HepG2 (cell line): Measurements from ENCODE around the gene STAT6. TPM values are rescaled to one million over a fixed set of nuclear protein-coding genes. Genes with fewer than 3 reads are reported as not detected.

Experiments
- ATAC-seq: fragments of 200-7000 bp; cut with Tn5 transposase; 3 replicates; pipeline ENCODE4 v1.9.1; 2020; ENCODE audit warnings: mild to moderate bottlenecking, moderate library complexity
- BruUV-seq: library from RNA; stranded (reverse); fragments of 400-500 nt; replicated peaks from 2 replicates; lab custom pipeline; 2021; lab: Mats Ljungman, UMichigan
- CTCF ChIA-PET: fragments of 300-600 bp; formaldehyde crosslinking; extraction: SDS; loops from one replicate; lab custom pipeline; 2021; ENCODE audit warnings: low total read pairs, inconsistent platforms, low intra/inter-chr PET ratio; lab: Yijun Ruan, JAX
- POLR2A ChIA-PET: fragments of 350-600 bp; sonication (Branson Sonifier 250); formaldehyde crosslinking; loops from one replicate; lab custom pipeline; 2020; ENCODE audit warnings: antibody characterized with exemption, inconsistent platforms; lab: Yijun Ruan, JAX
- DNase-seq: peaks from one replicate; pipeline ENCODE4 v3.0.0-alpha.2; 2015; ENCODE audit warnings: low spot score
- FAIRE-seq: peaks from 3 replicates; lab custom pipeline; 2011; peaks lifted over from hg19 to GRCh38; lab: Jason Lieb, UNC
- H2AFZ ChIP-seq: one replicate; pipeline ENCODE4 v1.6.1; 2011; ENCODE audit warnings: low read length, inconsistent platforms
- H3K27ac ChIP-seq: fragments of 300-600 bp; 3 replicates; pipeline ENCODE4 v1.8.0; 2011; ENCODE audit warnings: mixed run types, mild to moderate bottlenecking, mixed read lengths, low read length, inconsistent platforms; ENCODE audit not compliant: insufficient read depth; ENCODE audit errors: extremely low read length
- H3K27me3 ChIP-seq, 2 experiments: fragments of 200-600 bp in 1 of 2; 2 replicates in 1 of 2; 3 replicates in 1 of 2; pipeline versions ENCODE4 v1.6.0 to v1.8.0; 2011; ENCODE audit warnings: low read length in 2 of 2, mild to moderate bottlenecking in 2 of 2, moderate library complexity in 2 of 2, inconsistent platforms in 1 of 2; ENCODE audit not compliant: insufficient read depth in 2 of 2, control insufficient read depth in 1 of 2
- H3K36me3 ChIP-seq, 2 experiments: fragments of 200-600 bp in 1 of 2; replicated peaks in 1 of 2; 2 replicates in 1 of 2; 3 replicates in 1 of 2; pipeline versions ENCODE4 v1.5.1 to v1.8.0; 2011; ENCODE audit warnings: low read length in 2 of 2, inconsistent platforms in 1 of 2; ENCODE audit not compliant: insufficient read depth in 2 of 2, control insufficient read depth in 1 of 2
- H3K4me1 ChIP-seq: 2 replicates; pipeline ENCODE4 v1.5.1; 2012; ENCODE audit warnings: low read length, inconsistent platforms; ENCODE audit not compliant: insufficient read depth
- H3K4me2 ChIP-seq: 2 replicates; pipeline ENCODE4 v1.6.0; 2011; ENCODE audit warnings: low read depth, low read length, inconsistent platforms
- H3K4me3 ChIP-seq, 3 experiments: fragments of 200-600 bp in 1 of 3; sonication (generic), shearing (Covaris generic) in 1 of 3; replicated peaks in 1 of 3; 2 replicates each; pipeline ENCODE4 v1.5.1; 2011 to 2016; ENCODE audit warnings: low read length in 3 of 3, inconsistent platforms in 2 of 3, low read depth in 2 of 3, mild to moderate bottlenecking in 2 of 3, control low read depth in 1 of 3, mixed read lengths in 1 of 3; ENCODE audit not compliant: insufficient read depth in 1 of 3
- H3K79me2 ChIP-seq: one replicate; pipeline ENCODE4 v1.6.1; 2011; ENCODE audit warnings: low read length, inconsistent platforms; ENCODE audit not compliant: insufficient read depth
- H3K9ac ChIP-seq: 2 replicates; pipeline ENCODE4 v1.6.0; 2011; ENCODE audit warnings: mild to moderate bottlenecking, low read depth, low read length, inconsistent platforms; ENCODE audit not compliant: insufficient read depth
- H3K9me3 ChIP-seq: 2 replicates; pipeline ENCODE4 v1.5.1; 2012; ENCODE audit warnings: mild to moderate bottlenecking, low read length
- H4K20me1 ChIP-seq: 2 replicates; pipeline ENCODE4 v1.6.0; 2011; ENCODE audit warnings: inconsistent platforms, mild to moderate bottlenecking, low read length, moderate library complexity; ENCODE audit not compliant: insufficient read depth
- E2F2 ChIP-seq: sonication (generic); formaldehyde crosslinking; IDR thresholded peaks from 2 replicates; pipeline ENCODE4 v1.4.0; 2020; ENCODE audit warnings: missing genetic modification reagents, borderline replicate concordance
- KMT2B ChIP-seq: IDR thresholded peaks from 2 replicates; pipeline ENCODE4 v1.6.1; 2016; ENCODE audit warnings: missing genetic modification reagents, missing compliant biosample characterization
- MIER2 ChIP-seq: IDR thresholded peaks from 2 replicates; pipeline ENCODE4 v1.6.1; 2016; ENCODE audit warnings: missing biosample characterization, missing genetic modification reagents
- MLLT10 ChIP-seq: sonication (generic); formaldehyde crosslinking; IDR thresholded peaks from 2 replicates; pipeline ENCODE4 v1.4.0; 2020; ENCODE audit warnings: missing genetic modification reagents
- NFIC ChIP-seq: IDR thresholded peaks from 2 replicates; pipeline ENCODE4 v1.6.1; 2012; ENCODE audit warnings: mild to moderate bottlenecking, low read length, inconsistent platforms
- PHF8 ChIP-seq: sonication (generic); formaldehyde crosslinking; IDR thresholded peaks from 2 replicates; pipeline ENCODE4 v1.5.0; 2020; ENCODE audit warnings: missing genetic modification reagents
- RAD51 ChIP-seq: fragments of 450-650 bp; IDR thresholded peaks from 2 replicates; pipeline ENCODE4 v1.6.1; 2016; ENCODE audit warnings: borderline replicate concordance
- RARG ChIP-seq: sonication (generic); formaldehyde crosslinking; IDR thresholded peaks from 2 replicates; pipeline ENCODE4 v1.4.0; 2020; ENCODE audit warnings: low read depth, mild to moderate bottlenecking, missing genetic modification reagents
- YY1 ChIP-seq: IDR thresholded peaks from 2 replicates; pipeline ENCODE4 v1.6.1; 2011; ENCODE audit warnings: low read length, low read depth, moderate library complexity, mild to moderate bottlenecking; ENCODE audit not compliant: insufficient read depth, insufficient replicate concordance
- ZBTB20 ChIP-seq: sonication (generic); formaldehyde crosslinking; IDR thresholded peaks from 2 replicates; pipeline ENCODE4 v1.8.1; 2023; ENCODE audit warnings: missing genetic modification reagents, low read depth, mild to moderate bottlenecking, borderline replicate concordance
- ZBTB46 ChIP-seq: sonication (generic); formaldehyde crosslinking; IDR thresholded peaks from 2 replicates; pipeline ENCODE4 v1.4.0; 2020; ENCODE audit warnings: mild to moderate bottlenecking, missing genetic modification reagents, borderline replicate concordance
- ZMAT5 ChIP-seq: sonication (generic); formaldehyde crosslinking; IDR thresholded peaks from 2 replicates; pipeline ENCODE4 v1.5.0; 2020; ENCODE audit warnings: mild to moderate bottlenecking, low read depth, missing genetic modification reagents, borderline replicate concordance
- ZNF232 ChIP-seq: sonication (generic); formaldehyde crosslinking; IDR thresholded peaks from 2 replicates; pipeline ENCODE4 v1.4.0; 2020; ENCODE audit warnings: missing genetic modification reagents, borderline replicate concordance
- ZNF256 ChIP-seq: sonication (generic); formaldehyde crosslinking; conservative IDR thresholded peaks from 2 replicates; pipeline ENCODE4 v1.4.0; 2020; ENCODE audit warnings: missing genetic modification reagents
- ZNF276 ChIP-seq: sonication (generic); formaldehyde crosslinking; IDR thresholded peaks from 2 replicates; pipeline ENCODE4 v1.4.0; 2020; ENCODE audit warnings: mild to moderate bottlenecking, low read depth, missing genetic modification reagents
- ZNF510 ChIP-seq: sonication (generic); formaldehyde crosslinking; IDR thresholded peaks from 2 replicates; pipeline ENCODE4 v1.4.0; 2020; ENCODE audit warnings: low read depth, mild to moderate bottlenecking, missing genetic modification reagents
- ZNF766 ChIP-seq: sonication (generic); formaldehyde crosslinking; IDR thresholded peaks from 2 replicates; pipeline ENCODE4 v1.5.0; 2020; ENCODE audit warnings: missing genetic modification reagents, borderline replicate concordance
- ZNF770 ChIP-seq: sonication (generic); formaldehyde crosslinking; IDR thresholded peaks from 2 replicates; pipeline ENCODE4 v1.5.0; 2020; ENCODE audit warnings: mild to moderate bottlenecking, missing genetic modification reagents
- ZNF879 ChIP-seq: sonication (generic); formaldehyde crosslinking; IDR thresholded peaks from 2 replicates; pipeline ENCODE4 v1.8.1; 2023; ENCODE audit warnings: missing genetic modification reagents
- WGBS: methylation state at CpG from one replicate; pipeline ENCODE4 v1.1.6; 2017; ENCODE audit warnings: low lambda C conversion rate; 5-methylcytosine and 5-hydroxymethylcytosine counted together
- in situ Hi-C: cut with HindIII; loops from 2 replicates; pipeline ENCODE4 v1.10.0; 2017; ENCODE audit warnings: low pct_unique_long_range_greater_than_20kb; ENCODE audit not compliant: extremely low pct_ligation_motif_present
- intact Hi-C: fragments of 100-400 bp; cut with micrococcal nuclease; formaldehyde crosslinking; loops from one replicate; pipeline ENCODE4 v1.10.0; 2022; ENCODE audit not compliant: unreplicated experiment
- polyA plus RNA-seq, 8 experiments: library from polyadenylated mRNA; depleted of rRNA in 3 of 8; stranded (reverse) in 7 of 8; unstranded in 1 of 8; fragments of >200 nt; fragmentation: Illumina TruSeq in 4 of 8; extraction: Trizol in 4 of 8; gene quantifications; 2 replicates each; pipeline versions ENCODE4 v1.2.1 to v1.2.3, GENCODE V29; 2011 to 2016; ENCODE audit warnings: low read depth in 4 of 8, missing spikeins in 1 of 8, mixed read lengths in 1 of 8; ENCODE audit not compliant: insufficient read depth in 1 of 8
- total RNA-seq, 5 experiments: library from RNA; depleted of rRNA; stranded (reverse); fragments of >200 nt; fragmentation: Illumina TruSeq; extraction: Trizol; gene quantifications; 2 replicates each; pipeline ENCODE4 v1.2.3, GENCODE V29; 2016; ENCODE audit warnings: low read depth in 1 of 5

The STAT6 gene
- total and polyA plus RNA-seq, 2 of the 13 experiments (the other 11 are each of a cell fraction or from before 2014, with no cell fraction given) = 28.0 to 62.2 TPM

- POLR2A ChIA-PET = no interaction called here
- 86% methylated on average over 3 of the region's 3 CpGs for WGBS
- no peak for TF ChIP-seq RAD51
- no peak for TF ChIP-seq RARG (CRISPR knock-in tag)
- no peak for TF ChIP-seq ZBTB46
- no peak for TF ChIP-seq ZNF770
- TF ChIP-seq MIER2 = no peak
- TF ChIP-seq YY1 = no peak
- no peak for TF ChIP-seq ZNF510
- no peak for TF ChIP-seq ZNF256 (CRISPR knock-in tag)
- no peak for TF ChIP-seq MLLT10 (CRISPR knock-in tag)
- no peak for TF ChIP-seq ZBTB20 (CRISPR knock-in tag)
- TF ChIP-seq ZNF276 (CRISPR knock-in tag) = no peak
- no peak for TF ChIP-seq ZNF232
- no peak for TF ChIP-seq KMT2B (CRISPR knock-in tag)
- no peak for TF ChIP-seq E2F2
- no peak for TF ChIP-seq NFIC
- no peak for TF ChIP-seq ZNF879 (CRISPR knock-in tag)
- TF ChIP-seq PHF8 (CRISPR knock-in tag) = no peak
- no peak for TF ChIP-seq ZNF766 (CRISPR knock-in tag)
- no peak for TF ChIP-seq ZMAT5
Measured at GRCh38 chr12:57055824-57056223, 55.3 kb downstream of the STAT6 start.

More at GRCh38 chr12:57055824-57056223, 55.3 kb downstream of the STAT6 start:
- Histone ChIP-seq H3K36me3 (peaks cover 7 to 24% of the 10 kb centered on the region in 2 experiments), H2AFZ (no peak overlapping the region), H3K27ac (no peak overlapping the region), H3K4me3 (no peak overlapping the region), H4K20me1 (no peaks in the 10 kb centered on the region), H3K9me3 (no peaks in the 10 kb centered on the region), H3K9ac (no peak overlapping the region), H3K27me3 (no peaks in the 10 kb centered on the region), H3K4me1 (peaks cover 7% of the 10 kb centered on the region), H3K4me2 (no peak overlapping the region), H3K79me2 (no peaks in the 10 kb centered on the region)
- in situ Hi-C loops (no loop called here), intact Hi-C loops (no loop called here)
- no TSS peak for BruUV-seq
- DNase-seq (no peak), ATAC-seq (no peak), FAIRE-seq (no peak)
- CTCF ChIA-PET = no interaction called here
